Gastroesophageal sphincter (tissue), 4 donors: ENCODE results near the gene MAMSTR. TPM values are rescaled to one million over a fixed set of nuclear protein-coding genes. Genes with fewer than 3 reads are reported as not detected.

Source experiments
- ATAC-seq: fragments of 150-250 bp; one replicate; pipeline ENCODE4 v1.9.1; 2016; ENCODE audit warnings: mild to moderate bottlenecking, moderate library complexity
- H3K27ac ChIP-seq, 4 donors: fragments of 200-600 bp; sonication (generic) in 3 of 4; 1 replicate in 3 of 4; 2 replicates in 1 of 4; pipeline ENCODE4 v1.5.1; 2016 to 2019
- H3K27me3 ChIP-seq: fragments of 200-600 bp; sonication (generic); one replicate; pipeline ENCODE4 v1.5.1; 2019
- H3K36me3 ChIP-seq, 2 donors: fragments of 200-600 bp; sonication (generic); one replicate each; pipeline ENCODE4 v1.5.1; 2019; ENCODE audit warnings: control low read depth in 1 of 2
- H3K4me1 ChIP-seq, 3 donors: fragments of 200-600 bp; sonication (generic); 1 replicate in 2 of 3; 2 replicates in 1 of 3; pipeline ENCODE4 v1.5.1; 2016 to 2019; ENCODE audit warnings: control low read depth in 2 of 3
- H3K4me3 ChIP-seq, 2 donors: fragments of 200-600 bp; sonication (generic); one replicate each; pipeline ENCODE4 v1.5.1; 2019; ENCODE audit warnings: mild to moderate bottlenecking in 1 of 2, moderate library complexity in 1 of 2
- H3K9me3 ChIP-seq, 3 donors: fragments of 200-600 bp; sonication (generic); one replicate each; pipeline ENCODE4 v1.5.1; 2017 to 2019; ENCODE audit warnings: control low read depth in 2 of 3
- CTCF ChIP-seq, 4 experiments: fragments of 200-600 bp in 2 of 4; fragments of 450-650 bp in 2 of 4; sonication (generic) in 1 of 4; IDR thresholded peaks; one replicate each; pipeline ENCODE4 v1.5.1; 2017 to 2019; ENCODE audit warnings: antibody characterized with exemption in 4 of 4, mild to moderate bottlenecking in 2 of 4, moderate library complexity in 2 of 4
- EP300 ChIP-seq: sonication (generic); formaldehyde crosslinking; IDR thresholded peaks from one replicate; pipeline ENCODE4 v1.6.1; 2017; ENCODE audit warnings: antibody characterized with exemption, mild to moderate bottlenecking
- POLR2A ChIP-seq, 2 donors: fragments of 450-650 bp; IDR thresholded peaks; one replicate each; pipeline ENCODE4 v1.6.1; 2017; ENCODE audit warnings: antibody characterized with exemption in 2 of 2, mild to moderate bottlenecking in 2 of 2, moderate library complexity in 1 of 2
- POLR2AphosphoS5 ChIP-seq: sonication (generic); formaldehyde crosslinking; IDR thresholded peaks from one replicate; pipeline ENCODE4 v1.6.1; 2017; ENCODE audit warnings: antibody characterized with exemption
- WGBS, 2 donors: methylation state at CpG; one replicate each; pipeline ENCODE4 v1.1.5; 2018; ENCODE audit warnings: low coverage in 1 of 2; 5-methylcytosine and 5-hydroxymethylcytosine counted together
- total RNA-seq, 4 donors: library from RNA; depleted of rRNA; stranded (reverse); fragments of >200 nt; gene quantifications; one replicate each; pipeline ENCODE4 v1.1.0, GENCODE V29; 2016

MAMSTR gene
- total RNA-seq, 4 donors from 2014 or later, result 0.25 to 3.7 (median 1.3) TPM

GRCh38 chr19:48671446-48671995, 48.0 kb downstream of the MAMSTR start:
- Histone ChIP-seq H3K9me3 (no peaks in the 10 kb centered on the region), H3K36me3 (no peaks in the 10 kb centered on the region), H3K27me3 (no peaks in the 10 kb centered on the region), H3K4me1 (peaks cover 0 to 11% (median 6%) of the 10 kb centered on the region in 3 donors), H3K4me3 (no peak overlapping the region), H3K27ac (no peak overlapping the region)
- no peak for TF ChIP-seq POLR2AphosphoS5
- no peak for TF ChIP-seq POLR2A (IDR thresholded peaks at IDR 0.05)
- no peak for TF ChIP-seq CTCF (IDR thresholded peaks at IDR 0.05)
- TF ChIP-seq EP300, result no peak
- WGBS, 2 donors, result 45 to 79% methylated on average over 2 to 6 of the region's 10 CpGs
- no peak for ATAC-seq

- Histone ChIP-seq H3K27ac (no peak overlapping the region), H3K27me3 (no peaks in the 10 kb centered on the region), H3K36me3 (no peaks in the 10 kb centered on the region), H3K4me1 (peaks cover 0 to 10% (median 6%) of the 10 kb centered on the region in 3 donors), H3K4me3 (no peak overlapping the region), H3K9me3 (no peaks in the 10 kb centered on the region)
- 67 to 75% methylated on average over 2 to 13 of the region's 21 CpGs for WGBS, 2 donors
- ATAC-seq, result no peak
- TF ChIP-seq EP300 (no peak), POLR2AphosphoS5 (no peak), CTCF (IDR thresholded peaks at IDR 0.05) (no peak), POLR2A (IDR thresholded peaks at IDR 0.05) (no peak)
Observed at GRCh38 chr19:48670699-48671445, 48.7 kb downstream of the MAMSTR start.

- Histone ChIP-seq H3K36me3 (no peaks in the 10 kb centered on the region), H3K4me3 (no peak overlapping the region), H3K27ac (no peak overlapping the region), H3K27me3 (no peaks in the 10 kb centered on the region), H3K4me1 (peaks cover 0 to 2% (median 1%) of the 10 kb centered on the region in 3 donors), H3K9me3 (no peaks in the 10 kb centered on the region)
- TF ChIP-seq POLR2AphosphoS5 (no peak), EP300 (no peak), CTCF (IDR thresholded peaks at IDR 0.05) (no peak), POLR2A (IDR thresholded peaks at IDR 0.05) (no peak)
- WGBS, 2 donors, result 75 to 100% methylated on average over 2 to 6 of the region's 26 CpGs
- ATAC-seq, result no peak
Observed at GRCh38 chr19:48669903-48670668, 49.4 kb downstream of the MAMSTR start.

- WGBS, 2 donors, result 90 to 100% methylated on average over 2 of the region's 2 CpGs
- no peak overlapping the region for H3K27ac ChIP-seq
- no peaks in the 10 kb centered on the region for H3K36me3 ChIP-seq
- H3K4me3 ChIP-seq, result no peak overlapping the region
- TF ChIP-seq CTCF (IDR thresholded peaks at IDR 0.05), result no peak
- no peak for TF ChIP-seq POLR2A (IDR thresholded peaks at IDR 0.05)
- TF ChIP-seq EP300, result no peak
- no peak for TF ChIP-seq POLR2AphosphoS5
- no peaks in the 10 kb centered on the region for H3K27me3 ChIP-seq
- no peaks in the 10 kb centered on the region for H3K9me3 ChIP-seq
- H3K4me1 ChIP-seq, result no peaks in the 10 kb centered on the region
- no peak for ATAC-seq
Observed at GRCh38 chr19:48668761-48669160, 50.8 kb downstream of the MAMSTR start.
